ENCODE measurements around the gene TPM1. TPM values are rescaled to one million over a fixed set of nuclear protein-coding genes. Genes with fewer than 3 reads are reported as not detected.

Gene TPM1
- total and polyA plus RNA-seq, 2 of the 4 experiments (the other 2 are of a cell fraction), result 661 to 1,623 TPM

DNA sequence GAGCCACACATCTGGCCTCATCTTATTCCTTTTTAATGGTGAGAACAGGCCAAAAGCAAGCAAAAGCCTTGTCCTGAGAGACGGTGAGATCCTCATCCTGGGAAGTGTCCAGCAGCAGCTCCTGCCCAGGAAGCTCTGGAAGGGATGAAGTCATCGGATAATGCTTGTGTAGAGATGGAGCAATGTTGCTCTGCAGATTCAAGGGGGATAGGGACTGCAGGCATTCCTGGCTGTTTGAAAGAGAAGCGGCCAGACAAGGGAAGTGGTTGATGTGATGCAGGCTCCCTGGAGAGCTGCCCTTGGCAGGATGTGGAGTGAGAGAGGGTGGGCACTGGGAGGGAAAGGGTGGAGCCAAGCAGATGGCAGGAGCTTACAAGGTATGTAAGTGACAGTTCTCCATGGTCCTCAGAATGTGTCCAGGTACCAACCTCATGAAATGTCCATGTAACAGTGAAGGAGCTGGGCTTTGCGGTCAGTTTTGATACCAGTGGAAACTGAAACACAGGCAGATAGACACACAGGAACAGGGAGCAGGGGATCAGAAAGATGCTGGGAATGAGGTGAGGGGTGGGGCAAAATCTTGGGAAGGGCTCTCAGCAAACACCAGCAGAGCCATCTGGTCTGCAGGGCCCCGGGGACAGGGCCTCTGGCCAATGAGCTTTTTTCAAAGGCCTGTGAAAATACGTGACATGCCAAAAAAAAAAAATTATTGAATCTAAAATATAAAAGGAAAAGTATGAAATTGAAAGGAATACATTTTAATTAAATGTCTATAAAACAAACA is 46.9 kb downstream of the TPM1 start:
- Histone ChIP-seq H3K9me3 (ENCODE audit: control insufficient read depth, insufficient read depth, low read length) (no peaks in the 10 kb centered on the region), H3K9me1 (ENCODE audit: insufficient read depth, low read length) (peaks cover 13% of the 10 kb centered on the region), H3K4me2 (ENCODE audit: low read depth, low read length) (peak overlapping the region; percentile 6; the same call in 1 of the 2 replicates), H3K79me1 (ENCODE audit: low read depth in 1 of 2, low read length in 2 of 2) (peaks cover 0 to 6% of the 10 kb centered on the region in 2 experiments; a peak in 2 of 4 replicates), H3K9ac (ENCODE audit: low read depth, low read length) (peak overlapping the region; percentile 31), H3K4ac (ENCODE audit: low read depth, low read length) (peak overlapping the region; percentile 92), H2BK5ac (ENCODE audit: low read depth, low read length, poor library complexity, severe bottlenecking) (peak overlapping the region; percentile 91), H2BK15ac (ENCODE audit: low read depth, low read length) (peak overlapping the region; percentile 95; the same call in 2 of the 3 replicates), H2AK5ac (ENCODE audit: low read depth, low read length) (peak overlapping the region; percentile 82), H3K4me3 (ENCODE audit: insufficient read depth, low read depth, low read length) (no peak overlapping the region), H4K5ac (ENCODE audit: low read depth, low read length) (peak overlapping the region; percentile 73), H3K23ac (ENCODE audit: low read depth, low read length) (peak overlapping the region; percentile 87), H3K27ac (ENCODE audit: insufficient read depth, low read length) (peak overlapping the region; percentile 80), H4K91ac (ENCODE audit: insufficient read depth, low read depth, low read length) (peak overlapping the region; percentile 93), H3K36me3 (ENCODE audit: control insufficient read depth, insufficient read depth, low read length) (no peaks in the 10 kb centered on the region), H3K56ac (ENCODE audit: extremely low read depth, insufficient read depth, low read length) (0 out of 2 replicates have a peak overlapping the region, but pooled peaks have one; percentile 44), H3K18ac (ENCODE audit: low read depth, low read length) (peak overlapping the region; percentile 71), H2BK120ac (ENCODE audit: low read depth, low read length) (peak overlapping the region; percentile 96), H2AFZ (replicated peaks; ENCODE audit: low read length, poor library complexity) (peak overlapping the region; percentile 83), H3K4me1 (ENCODE audit: control insufficient read depth, insufficient read depth, low read length) (peaks cover 24% of the 10 kb centered on the region), H2BK20ac (ENCODE audit: low read depth, low read length) (peak overlapping the region; percentile 87), H3K14ac (replicated peaks; ENCODE audit: low read depth, low read length) (peak overlapping the region; percentile 88), H4K20me1 (ENCODE audit: insufficient read depth, low read length) (no peaks in the 10 kb centered on the region), H2AK9ac (replicated peaks; ENCODE audit: low read depth, low read length, poor library complexity) (peak overlapping the region; percentile 57), H4K8ac (ENCODE audit: low read depth in 2 of 2, low read length in 2 of 2) (peak overlapping the region; percentile 27 to 90; a peak in 3 of 4 replicates), H3K27me3 (ENCODE audit: control insufficient read depth, insufficient read depth, low read length) (no peaks in the 10 kb centered on the region)
- TF ChIP-seq, protein P1, sequence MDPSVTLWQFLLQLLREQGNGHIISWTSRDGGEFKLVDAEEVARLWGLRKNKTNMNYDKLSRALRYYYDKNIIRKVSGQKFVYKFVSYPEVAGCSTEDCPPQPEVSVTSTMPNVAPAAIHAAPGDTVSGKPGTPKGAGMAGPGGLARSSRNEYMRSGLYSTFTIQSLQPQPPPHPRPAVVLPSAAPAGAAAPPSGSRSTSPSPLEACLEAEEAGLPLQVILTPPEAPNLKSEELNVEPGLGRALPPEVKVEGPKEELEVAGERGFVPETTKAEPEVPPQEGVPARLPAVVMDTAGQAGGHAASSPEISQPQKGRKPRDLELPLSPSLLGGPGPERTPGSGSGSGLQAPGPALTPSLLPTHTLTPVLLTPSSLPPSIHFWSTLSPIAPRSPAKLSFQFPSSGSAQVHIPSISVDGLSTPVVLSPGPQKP (IDR thresholded peaks at IDR 0.05; ENCODE audit: borderline replicate concordance, low read depth, low read length), result no peak
- no peak; the same call in 1 of the 2 replicates for TF ChIP-seq MAZ (IDR thresholded peaks at IDR 0.05; ENCODE audit: borderline replicate concordance, low read depth, low read length)
- TF ChIP-seq, protein P2, sequence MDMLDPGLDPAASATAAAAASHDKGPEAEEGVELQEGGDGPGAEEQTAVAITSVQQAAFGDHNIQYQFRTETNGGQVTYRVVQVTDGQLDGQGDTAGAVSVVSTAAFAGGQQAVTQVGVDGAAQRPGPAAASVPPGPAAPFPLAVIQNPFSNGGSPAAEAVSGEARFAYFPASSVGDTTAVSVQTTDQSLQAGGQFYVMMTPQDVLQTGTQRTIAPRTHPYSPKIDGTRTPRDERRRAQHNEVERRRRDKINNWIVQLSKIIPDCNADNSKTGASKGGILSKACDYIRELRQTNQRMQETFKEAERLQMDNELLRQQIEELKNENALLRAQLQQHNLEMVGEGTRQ (IDR thresholded peaks at IDR 0.05; ENCODE audit: low read depth, low read length), result no peak
- TF ChIP-seq MXI1 (IDR thresholded peaks at IDR 0.05; ENCODE audit: borderline replicate concordance, low read depth, low read length), result no peak
- no peak for TF ChIP-seq CHD1 (IDR thresholded peaks at IDR 0.05; ENCODE audit: low read depth, low read length)
- no peak for TF ChIP-seq MAFK (IDR thresholded peaks at IDR 0.05; ENCODE audit: low read depth, low read length)
- no peak for TF ChIP-seq RFX5 (IDR thresholded peaks at IDR 0.05; ENCODE audit: low read depth, low read length)
- no peak for TF ChIP-seq NFE2L2 (IDR thresholded peaks at IDR 0.05; ENCODE audit: low read depth, low read length)
- TF ChIP-seq CEBPB (IDR thresholded peaks at IDR 0.05; ENCODE audit: low read depth, low read length), result peak; percentile 95
- TF ChIP-seq SMC3 (IDR thresholded peaks at IDR 0.05; ENCODE audit: low read depth, low read length), result no peak
- no peak for TF ChIP-seq BHLHE40 (IDR thresholded peaks at IDR 0.05; ENCODE audit: low read depth, low read length)
- no peak for TF ChIP-seq FOS (IDR thresholded peaks at IDR 0.05; ENCODE audit: low read depth, low read length)
- no peak for TF ChIP-seq RCOR1 (IDR thresholded peaks at IDR 0.05; ENCODE audit: insufficient replicate concordance, low read length)
- 0 out of 2 replicates have a peak, but pooled peaks have one; percentile 16 for TF ChIP-seq RAD21 (IDR thresholded peaks at IDR 0.05; ENCODE audit: low read length)
- no peak for TF ChIP-seq POLR2A (IDR thresholded peaks at IDR 0.05; ENCODE audit: low read depth, low read length)
- peak; percentile 97 for DNase-seq
- BruUV-seq (replicated peaks), result no TSS peak
- POLR2A ChIA-PET (ENCODE audit: unreplicated experiment), result interaction anchor here (0.6 to 1.2 kb wide), 3 partner anchors 37 to 100 kb away, joined by 3 to 8 read pairs (median 5); partner anchors contain the start of gene RAB8B
- WGBS, 2 experiments (ENCODE audit: extremely low coverage in 2 of 2, insufficient read length in 1 of 2), result 0% methylated on average over 3 of the region's 6 CpGs; no CpG with 5 or more reads in 1 of the 2 experiments
- in situ Hi-C loops (cut with MboI; ENCODE audit: low sequenced_read_pairs), result no loop called here
- CTCF ChIA-PET, result interaction anchor here (0.6 to 1.2 kb wide), 3 partner anchors 41 to 416 kb away, joined by 3 read pairs; no protein-coding TSS in a partner anchor
- dilution Hi-C loops (cut with HindIII; ENCODE audit: low sequenced_read_pairs, unreplicated experiment), result no loop called here
- intact Hi-C loops (cut with micrococcal nuclease), result loop anchor here (1.0 to 10.0 kb wide), 3 partner anchors 19 to 315 kb away; no protein-coding TSS in a partner anchor
- peak; percentile 86 for ATAC-seq (ENCODE audit: low read depth)
